Liver (tissue), 3 donors: ENCODE data around the gene GPRC5D.

Source experiments
- FOXA2 ChIP-seq: IDR thresholded peaks from 2 replicates; pipeline ENCODE4 v1.6.1; 2016; ENCODE audit warnings: antibody characterized with exemption
- RXRA ChIP-seq, 2 donors: IDR thresholded peaks; 2 replicates each; pipeline ENCODE4 v1.6.1; 2017 to 2018; ENCODE audit warnings: antibody characterized with exemption in 2 of 2, mild to moderate bottlenecking in 1 of 2
- TAF1 ChIP-seq: conservative IDR thresholded peaks from 2 replicates; pipeline ENCODE4 v1.6.1; 2016; ENCODE audit warnings: antibody characterized with exemption, mild to moderate bottlenecking
- YY1 ChIP-seq: IDR thresholded peaks from 2 replicates; pipeline ENCODE4 v1.6.1; 2016; ENCODE audit warnings: antibody characterized with exemption, mild to moderate bottlenecking
- TF ChIP-seq, protein P1 (sequence below): IDR thresholded peaks from 2 replicates; pipeline ENCODE4 v1.6.1; 2016; ENCODE audit warnings: antibody characterized with exemption
- TF ChIP-seq, protein P2 (sequence below): IDR thresholded peaks from 2 replicates; pipeline ENCODE4 v1.6.1; 2016; ENCODE audit warnings: antibody characterized with exemption, mild to moderate bottlenecking
- TF ChIP-seq, protein P3 (sequence below): fragments of 150-350 bp; IDR thresholded peaks from 2 replicates; pipeline ENCODE4 v1.5.1; 2017; ENCODE audit warnings: improper control_type of control experiment, low read depth, low read length; ENCODE audit not compliant: missing input control
- donor health status: healthy.
- donor health status: healthy.

DNA sequence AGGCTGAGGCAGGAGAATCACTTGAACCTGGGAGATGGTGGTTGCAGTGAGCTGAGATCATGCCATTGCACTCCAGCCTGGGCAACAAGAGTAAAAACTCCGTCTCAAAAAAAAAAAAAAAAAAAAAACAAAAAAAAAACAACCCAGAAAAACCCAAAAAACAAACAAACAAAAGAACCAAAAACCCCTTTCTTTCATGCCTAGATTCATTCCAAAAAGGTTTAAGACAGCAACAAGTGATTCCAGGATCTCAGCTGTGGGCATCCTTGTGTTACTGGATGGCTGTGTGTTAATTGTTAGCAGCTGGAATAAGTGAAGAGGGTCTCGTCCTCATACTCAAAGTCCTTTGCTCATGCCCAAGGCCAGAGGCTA is 51.2 kb downstream of the GPRC5D start:
- TF ChIP-seq, protein P1, sequence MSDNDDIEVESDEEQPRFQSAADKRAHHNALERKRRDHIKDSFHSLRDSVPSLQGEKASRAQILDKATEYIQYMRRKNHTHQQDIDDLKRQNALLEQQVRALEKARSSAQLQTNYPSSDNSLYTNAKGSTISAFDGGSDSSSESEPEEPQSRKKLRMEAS = no peak
- TF ChIP-seq, protein P2, sequence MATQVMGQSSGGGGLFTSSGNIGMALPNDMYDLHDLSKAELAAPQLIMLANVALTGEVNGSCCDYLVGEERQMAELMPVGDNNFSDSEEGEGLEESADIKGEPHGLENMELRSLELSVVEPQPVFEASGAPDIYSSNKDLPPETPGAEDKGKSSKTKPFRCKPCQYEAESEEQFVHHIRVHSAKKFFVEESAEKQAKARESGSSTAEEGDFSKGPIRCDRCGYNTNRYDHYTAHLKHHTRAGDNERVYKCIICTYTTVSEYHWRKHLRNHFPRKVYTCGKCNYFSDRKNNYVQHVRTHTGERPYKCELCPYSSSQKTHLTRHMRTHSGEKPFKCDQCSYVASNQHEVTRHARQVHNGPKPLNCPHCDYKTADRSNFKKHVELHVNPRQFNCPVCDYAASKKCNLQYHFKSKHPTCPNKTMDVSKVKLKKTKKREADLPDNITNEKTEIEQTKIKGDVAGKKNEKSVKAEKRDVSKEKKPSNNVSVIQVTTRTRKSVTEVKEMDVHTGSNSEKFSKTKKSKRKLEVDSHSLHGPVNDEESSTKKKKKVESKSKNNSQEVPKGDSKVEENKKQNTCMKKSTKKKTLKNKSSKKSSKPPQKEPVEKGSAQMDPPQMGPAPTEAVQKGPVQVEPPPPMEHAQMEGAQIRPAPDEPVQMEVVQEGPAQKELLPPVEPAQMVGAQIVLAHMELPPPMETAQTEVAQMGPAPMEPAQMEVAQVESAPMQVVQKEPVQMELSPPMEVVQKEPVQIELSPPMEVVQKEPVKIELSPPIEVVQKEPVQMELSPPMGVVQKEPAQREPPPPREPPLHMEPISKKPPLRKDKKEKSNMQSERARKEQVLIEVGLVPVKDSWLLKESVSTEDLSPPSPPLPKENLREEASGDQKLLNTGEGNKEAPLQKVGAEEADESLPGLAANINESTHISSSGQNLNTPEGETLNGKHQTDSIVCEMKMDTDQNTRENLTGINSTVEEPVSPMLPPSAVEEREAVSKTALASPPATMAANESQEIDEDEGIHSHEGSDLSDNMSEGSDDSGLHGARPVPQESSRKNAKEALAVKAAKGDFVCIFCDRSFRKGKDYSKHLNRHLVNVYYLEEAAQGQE = no peak
- TF ChIP-seq, protein P3, sequence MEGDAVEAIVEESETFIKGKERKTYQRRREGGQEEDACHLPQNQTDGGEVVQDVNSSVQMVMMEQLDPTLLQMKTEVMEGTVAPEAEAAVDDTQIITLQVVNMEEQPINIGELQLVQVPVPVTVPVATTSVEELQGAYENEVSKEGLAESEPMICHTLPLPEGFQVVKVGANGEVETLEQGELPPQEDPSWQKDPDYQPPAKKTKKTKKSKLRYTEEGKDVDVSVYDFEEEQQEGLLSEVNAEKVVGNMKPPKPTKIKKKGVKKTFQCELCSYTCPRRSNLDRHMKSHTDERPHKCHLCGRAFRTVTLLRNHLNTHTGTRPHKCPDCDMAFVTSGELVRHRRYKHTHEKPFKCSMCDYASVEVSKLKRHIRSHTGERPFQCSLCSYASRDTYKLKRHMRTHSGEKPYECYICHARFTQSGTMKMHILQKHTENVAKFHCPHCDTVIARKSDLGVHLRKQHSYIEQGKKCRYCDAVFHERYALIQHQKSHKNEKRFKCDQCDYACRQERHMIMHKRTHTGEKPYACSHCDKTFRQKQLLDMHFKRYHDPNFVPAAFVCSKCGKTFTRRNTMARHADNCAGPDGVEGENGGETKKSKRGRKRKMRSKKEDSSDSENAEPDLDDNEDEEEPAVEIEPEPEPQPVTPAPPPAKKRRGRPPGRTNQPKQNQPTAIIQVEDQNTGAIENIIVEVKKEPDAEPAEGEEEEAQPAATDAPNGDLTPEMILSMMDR = no peak
- TF ChIP-seq RXRA (IDR thresholded peaks at IDR 0.05) (no peak), TAF1 (no peak), FOXA2 (no peak), YY1 (no peak)
